GM18873 (cell line): ENCODE measurements around the gene RHO.
A peak's percentile ranks its signal among the peaks of the same experiment; 100 is the strongest.
"Not testable (repeated sequence)": the region's sequence is repeated elsewhere in the genome, so short reads cannot be mapped to it uniquely, and the experiment has no call there.

Source experiments
- ATAC-seq: cut with Tn5 transposase; IDR thresholded peaks from one replicate; pipeline ENCODE4 v1.9.1; 2021; ENCODE audit warnings: mild to moderate bottlenecking, moderate library complexity, moderate number of reproducible peaks; ENCODE audit not compliant: unreplicated experiment, low FRiP score

RHO gene

GRCh38 chr3:129528589-129529100 is at the start of gene RHO:
TSS of gene RHO (plus strand) at chr3:129528639. CDS start at chr3:129528734, 95 bp downstream.
- ATAC-seq: no peak

GRCh38 chr3:129481225-129481765 is 47.1 kb upstream of the RHO start:
- not testable (repeated sequence) for ATAC-seq

GRCh38 chr3:129481766-129482332 is 46.6 kb upstream of the RHO start:
- no peak for ATAC-seq

GRCh38 chr3:129482721-129483120 is 45.7 kb upstream of the RHO start:
- no peak for ATAC-seq

- ATAC-seq: no peak
Measured at GRCh38 chr3:129483870-129484269, 44.6 kb upstream of the RHO start.

GRCh38 chr3:129485146-129485545 is 43.3 kb upstream of the RHO start:
- not testable (repeated sequence) for ATAC-seq

GRCh38 chr3:129485721-129486663 is 42.4 kb upstream of the RHO start:
- ATAC-seq: no peak

- no peak for ATAC-seq
Measured at GRCh38 chr3:129486664-129487035, 41.8 kb upstream of the RHO start.

GRCh38 chr3:129487183-129487867 is 41.1 kb upstream of the RHO start:
- no peak for ATAC-seq

- not testable (repeated sequence) for ATAC-seq
Measured at GRCh38 chr3:129487868-129488335, 40.5 kb upstream of the RHO start.

- ATAC-seq: not testable (repeated sequence)
Measured at GRCh38 chr3:129489258-129489657, 39.2 kb upstream of the RHO start.

- ATAC-seq: peak; percentile 65
Measured at GRCh38 chr3:129490273-129490675, 38.2 kb upstream of the RHO start.

- ATAC-seq: not testable (repeated sequence)
Measured at GRCh38 chr3:129491077-129491476, 37.4 kb upstream of the RHO start.

- no peak for ATAC-seq
Measured at GRCh38 chr3:129491794-129492193, 36.6 kb upstream of the RHO start.

- no peak for ATAC-seq
Measured at GRCh38 chr3:129492691-129493090, 35.7 kb upstream of the RHO start.

GRCh38 chr3:129493206-129493605 is 35.2 kb upstream of the RHO start:
- ATAC-seq: no peak

- ATAC-seq: not testable (repeated sequence)
Measured at GRCh38 chr3:129494499-129494898, 33.9 kb upstream of the RHO start.

GRCh38 chr3:129495006-129495639 is 33.3 kb upstream of the RHO start:
- ATAC-seq: not testable (repeated sequence)

- ATAC-seq: not testable (repeated sequence)
Measured at GRCh38 chr3:129497876-129498275, 30.6 kb upstream of the RHO start.
